Measurements from ENCODE around the gene EMC8. TPM values are rescaled to one million over a fixed set of nuclear protein-coding genes. Genes with fewer than 3 reads are reported as not detected.

The EMC8 gene
- total RNA-seq, 2 donors from 2014 or later, result 32.5 to 40.1 TPM

GRCh38 chr16:85762970-85763369, 36.4 kb downstream of the EMC8 start:
- Mint-ChIP-seq H3K4me3 (no peak overlapping the region), H3K36me3 (ENCODE audit: low read depth) (peaks cover 2% of the 10 kb centered on the region), H3K4me1 (peaks cover 9% of the 10 kb centered on the region), H3K27ac (no peak overlapping the region), H3K27me3 (peaks cover 37% of the 10 kb centered on the region)
- DNase-seq (no peak), ATAC-seq (no peak)
- no peaks in the 10 kb centered on the region for H3K9me3 ChIP-seq (ENCODE audit: control insufficient read depth, low read length, poor library complexity, severe bottlenecking)

GRCh38 chr16:85761861-85762260, 37.5 kb downstream of the EMC8 start:
- DNase-seq (no peak), ATAC-seq (no peak)
- peaks cover 42% of the 10 kb centered on the region for H3K27me3 Mint-ChIP-seq
- H3K36me3 Mint-ChIP-seq (ENCODE audit: low read depth), result peaks cover 2% of the 10 kb centered on the region
- peaks cover 9% of the 10 kb centered on the region for H3K4me1 Mint-ChIP-seq
- no peak overlapping the region for H3K4me3 Mint-ChIP-seq
- no peak overlapping the region for H3K27ac Mint-ChIP-seq
- H3K9me3 ChIP-seq (ENCODE audit: control insufficient read depth, low read length, poor library complexity, severe bottlenecking), result no peaks in the 10 kb centered on the region

- Mint-ChIP-seq H3K4me3 (no peak overlapping the region), H3K27ac (no peak overlapping the region), H3K4me1 (peaks cover 9% of the 10 kb centered on the region), H3K27me3 (peaks cover 50% of the 10 kb centered on the region), H3K36me3 (ENCODE audit: low read depth) (peaks cover 2% of the 10 kb centered on the region)
- no peak for DNase-seq
- no peaks in the 10 kb centered on the region for H3K9me3 ChIP-seq (ENCODE audit: control insufficient read depth, low read length, poor library complexity, severe bottlenecking)
- peak; percentile 38 for ATAC-seq
These were observed 39.5 kb downstream of the EMC8 start for GRCh38 chr16:85759631-85760419.

GRCh38 chr16:85759136-85759535, 40.2 kb downstream of the EMC8 start:
- no peak overlapping the region for H3K4me3 Mint-ChIP-seq
- ATAC-seq (peak; percentile 37), DNase-seq (no peak)
- H3K9me3 ChIP-seq (ENCODE audit: control insufficient read depth, low read length, poor library complexity, severe bottlenecking), result no peaks in the 10 kb centered on the region
- peaks cover 9% of the 10 kb centered on the region for H3K4me1 Mint-ChIP-seq
- H3K27me3 Mint-ChIP-seq, result peaks cover 54% of the 10 kb centered on the region
- H3K27ac Mint-ChIP-seq, result no peak overlapping the region
- peaks cover 2% of the 10 kb centered on the region for H3K36me3 Mint-ChIP-seq (ENCODE audit: low read depth)

GRCh38 chr16:85757341-85757822, 42.0 kb downstream of the EMC8 start:
- Mint-ChIP-seq H3K27me3 (peaks cover 62% of the 10 kb centered on the region), H3K36me3 (ENCODE audit: low read depth) (peaks cover 2% of the 10 kb centered on the region), H3K4me1 (peaks cover 9% of the 10 kb centered on the region), H3K27ac (peak overlapping the region; percentile 72), H3K4me3 (no peak overlapping the region)
- no peaks in the 10 kb centered on the region for H3K9me3 ChIP-seq (ENCODE audit: control insufficient read depth, low read length, poor library complexity, severe bottlenecking)
- no peak for ATAC-seq
- no peak for DNase-seq

GRCh38 chr16:85755929-85756768, 43.2 kb downstream of the EMC8 start:
- H3K27ac Mint-ChIP-seq, result peak overlapping the region; percentile 72
- no peaks in the 10 kb centered on the region for H3K9me3 ChIP-seq (ENCODE audit: control insufficient read depth, low read length, poor library complexity, severe bottlenecking)
- peaks cover 64% of the 10 kb centered on the region for H3K27me3 Mint-ChIP-seq
- DNase-seq (no peak), ATAC-seq (peak; percentile 62)
- peaks cover 2% of the 10 kb centered on the region for H3K36me3 Mint-ChIP-seq (ENCODE audit: low read depth)
- H3K4me1 Mint-ChIP-seq, result peaks cover 7% of the 10 kb centered on the region
- no peak overlapping the region for H3K4me3 Mint-ChIP-seq

- H3K27ac Mint-ChIP-seq, result no peak overlapping the region
- no peaks in the 10 kb centered on the region for H3K9me3 ChIP-seq (ENCODE audit: control insufficient read depth, low read length, poor library complexity, severe bottlenecking)
- peaks cover 10% of the 10 kb centered on the region for H3K4me1 Mint-ChIP-seq
- H3K4me3 Mint-ChIP-seq, result peak overlapping the region; percentile 21
- ATAC-seq (no peak), DNase-seq (no peak)
- peaks cover 4% of the 10 kb centered on the region for H3K36me3 Mint-ChIP-seq (ENCODE audit: low read depth)
- peaks cover 57% of the 10 kb centered on the region for H3K27me3 Mint-ChIP-seq
These were observed 44.9 kb downstream of the EMC8 start for GRCh38 chr16:85754413-85754812.

GRCh38 chr16:85753976-85754375, 45.4 kb downstream of the EMC8 start:
- DNase-seq (no peak), ATAC-seq (no peak)
- no peaks in the 10 kb centered on the region for H3K9me3 ChIP-seq (ENCODE audit: control insufficient read depth, low read length, poor library complexity, severe bottlenecking)
- H3K27ac Mint-ChIP-seq, result no peak overlapping the region
- peaks cover 7% of the 10 kb centered on the region for H3K4me1 Mint-ChIP-seq
- no peak overlapping the region for H3K4me3 Mint-ChIP-seq
- H3K27me3 Mint-ChIP-seq, result peaks cover 52% of the 10 kb centered on the region
- H3K36me3 Mint-ChIP-seq (ENCODE audit: low read depth), result peaks cover 2% of the 10 kb centered on the region

GRCh38 chr16:85753559-85753958, 45.8 kb downstream of the EMC8 start:
- H3K9me3 ChIP-seq (ENCODE audit: control insufficient read depth, low read length, poor library complexity, severe bottlenecking), result no peaks in the 10 kb centered on the region
- DNase-seq (no peak), ATAC-seq (no peak)
- Mint-ChIP-seq H3K4me1 (peaks cover 3% of the 10 kb centered on the region), H3K4me3 (no peak overlapping the region), H3K36me3 (ENCODE audit: low read depth) (peaks cover 2% of the 10 kb centered on the region), H3K27me3 (peaks cover 50% of the 10 kb centered on the region), H3K27ac (no peak overlapping the region)

- Mint-ChIP-seq H3K27me3 (peaks cover 53% of the 10 kb centered on the region), H3K27ac (no peak overlapping the region), H3K36me3 (ENCODE audit: low read depth) (peaks cover 3% of the 10 kb centered on the region), H3K4me3 (peak overlapping the region; percentile 25), H3K4me1 (peaks cover 3% of the 10 kb centered on the region)
- no peaks in the 10 kb centered on the region for H3K9me3 ChIP-seq (ENCODE audit: control insufficient read depth, low read length, poor library complexity, severe bottlenecking)
- DNase-seq (no peak), ATAC-seq (no peak)
These were observed 46.6 kb downstream of the EMC8 start for GRCh38 chr16:85752511-85753420.

- Mint-ChIP-seq H3K4me1 (peaks cover 3% of the 10 kb centered on the region), H3K4me3 (peak overlapping the region; percentile 41), H3K27me3 (peaks cover 49% of the 10 kb centered on the region), H3K36me3 (ENCODE audit: low read depth) (peaks cover 3% of the 10 kb centered on the region), H3K27ac (no peak overlapping the region)
- DNase-seq, result no peak
- ATAC-seq, result no peak
- no peaks in the 10 kb centered on the region for H3K9me3 ChIP-seq (ENCODE audit: control insufficient read depth, low read length, poor library complexity, severe bottlenecking)
These were observed 47.4 kb downstream of the EMC8 start for GRCh38 chr16:85751698-85752501.

Data from T-helper 17 cell (primary cell).